Activated naive CD8-positive, alpha-beta T cell treated with anti-CD3 and anti-CD28 coated beads, Interleukin-2, amount 50 U/mL, for 24 hours (primary cell): Measurements from ENCODE around the gene KDM2A.
A peak's percentile ranks its signal among the peaks of the same experiment; 100 is the strongest.
"Not testable (repeated sequence)": the region's sequence is repeated elsewhere in the genome, so short reads cannot be mapped to it uniquely, and the experiment has no call there.

Source experiments
- ATAC-seq: fragments of 150-1000 bp; cut with Tn5 transposase; one replicate; pipeline ENCODE4 v1.10.0; 2021
- DNase-seq: peaks from one replicate; pipeline ENCODE4 v3.0.0; 2021
- H3K27ac Mint-ChIP-seq: one replicate; pipeline ENCODE4 v1.8.0; 2021; ENCODE audit warnings: mild to moderate bottlenecking, mixed read lengths
- H3K27me3 Mint-ChIP-seq: one replicate; pipeline ENCODE4 v1.8.0; 2021; ENCODE audit warnings: mixed read lengths
- H3K36me3 Mint-ChIP-seq: one replicate; pipeline ENCODE4 v1.8.0; 2021; ENCODE audit warnings: low read depth, mixed read lengths
- H3K4me1 Mint-ChIP-seq: one replicate; pipeline ENCODE4 v1.8.0; 2021; ENCODE audit warnings: mixed read lengths
- H3K4me3 Mint-ChIP-seq: one replicate; pipeline ENCODE4 v1.8.0; 2021; ENCODE audit warnings: mild to moderate bottlenecking, moderate library complexity, mixed read lengths
- H3K9me3 Mint-ChIP-seq: one replicate; pipeline ENCODE4 v1.8.0; 2021; ENCODE audit warnings: mixed read lengths

The KDM2A gene

DNA sequence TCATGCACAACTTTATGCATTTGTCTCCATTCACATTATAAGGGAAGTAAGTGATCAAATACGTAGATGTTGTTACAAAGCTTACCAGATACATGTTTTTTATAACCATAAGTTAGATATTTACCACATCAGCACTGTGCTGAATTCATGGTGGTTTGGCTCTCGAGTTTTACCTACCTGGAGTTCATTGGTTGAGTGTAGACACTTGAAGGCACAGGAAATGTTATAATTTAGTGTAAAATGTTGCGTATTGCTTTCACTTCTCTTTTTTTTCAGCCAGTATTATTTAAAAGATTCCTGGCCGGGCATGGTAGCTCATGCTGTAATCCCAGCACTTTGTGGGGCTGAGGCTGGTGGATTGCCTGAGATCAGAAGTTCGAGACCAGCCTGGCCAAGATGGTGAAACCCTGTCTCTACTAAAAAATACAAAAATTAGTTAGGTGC lies 94.1 kb downstream of the KDM2A start:
- H3K27me3 Mint-ChIP-seq = no peaks in the 10 kb centered on the region
- DNase-seq = no peak
- no peak overlapping the region for H3K27ac Mint-ChIP-seq
- peaks cover 35% of the 10 kb centered on the region for H3K36me3 Mint-ChIP-seq
- peaks cover 9% of the 10 kb centered on the region for H3K4me1 Mint-ChIP-seq
- no peaks in the 10 kb centered on the region for H3K9me3 Mint-ChIP-seq
- ATAC-seq = no peak
- H3K4me3 Mint-ChIP-seq = no peak overlapping the region

GRCh38 chr11:67227726-67228125 lies 108.7 kb downstream of the KDM2A start:
- peaks cover 33% of the 10 kb centered on the region for H3K36me3 Mint-ChIP-seq
- ATAC-seq (no peak), DNase-seq (no peak)
- H3K27ac Mint-ChIP-seq = no peak overlapping the region
- H3K4me1 Mint-ChIP-seq = peaks cover 5% of the 10 kb centered on the region
- no peaks in the 10 kb centered on the region for H3K9me3 Mint-ChIP-seq
- no peaks in the 10 kb centered on the region for H3K27me3 Mint-ChIP-seq
- H3K4me3 Mint-ChIP-seq = no peak overlapping the region

- Mint-ChIP-seq H3K9me3 (no peaks in the 10 kb centered on the region), H3K27ac (no peak overlapping the region), H3K36me3 (peaks cover 35% of the 10 kb centered on the region), H3K4me1 (peaks cover 15% of the 10 kb centered on the region), H3K27me3 (no peaks in the 10 kb centered on the region), H3K4me3 (no peak overlapping the region)
- DNase-seq (no peak), ATAC-seq (no peak)
Measured at GRCh38 chr11:67230406-67230805, 111.3 kb downstream of the KDM2A start.

DNA sequence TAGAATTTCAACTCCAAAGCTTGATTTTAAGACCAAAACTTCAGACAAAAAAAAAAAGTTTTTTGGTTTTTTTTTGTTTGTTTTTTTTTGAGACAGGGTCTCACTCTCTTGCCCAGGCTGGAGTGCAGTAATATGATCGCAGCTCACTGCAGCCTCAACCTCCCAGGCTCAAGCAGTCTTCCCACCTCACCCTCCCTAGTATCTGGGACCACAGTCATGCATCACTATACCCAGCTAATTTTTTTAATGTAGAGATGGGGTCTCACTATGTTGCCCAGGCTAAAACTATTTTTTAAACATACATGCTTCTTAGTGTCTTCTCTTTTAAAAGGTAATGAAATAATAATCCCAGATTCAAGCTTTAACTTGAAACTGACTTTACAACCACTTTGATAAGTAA lies 111.8 kb downstream of the KDM2A start:
- Mint-ChIP-seq H3K27me3 (no peaks in the 10 kb centered on the region), H3K36me3 (peaks cover 35% of the 10 kb centered on the region), H3K4me1 (peaks cover 15% of the 10 kb centered on the region), H3K9me3 (no peaks in the 10 kb centered on the region), H3K27ac (no peak overlapping the region), H3K4me3 (no peak overlapping the region)
- DNase-seq (no peak), ATAC-seq (no peak)

GRCh38 chr11:67233584-67234190 lies 114.6 kb downstream of the KDM2A start:
- no peaks in the 10 kb centered on the region for H3K9me3 Mint-ChIP-seq
- DNase-seq (no peak), ATAC-seq (no peak)
- peaks cover 17% of the 10 kb centered on the region for H3K4me1 Mint-ChIP-seq
- no peaks in the 10 kb centered on the region for H3K27me3 Mint-ChIP-seq
- no peak overlapping the region for H3K27ac Mint-ChIP-seq
- H3K36me3 Mint-ChIP-seq = peaks cover 22% of the 10 kb centered on the region
- no peak overlapping the region for H3K4me3 Mint-ChIP-seq

GRCh38 chr11:67234571-67234970 lies 115.5 kb downstream of the KDM2A start:
- not testable (repeated sequence) for DNase-seq, ATAC-seq, H3K27me3 Mint-ChIP-seq, H3K27ac Mint-ChIP-seq, H3K9me3 Mint-ChIP-seq, H3K4me3 Mint-ChIP-seq
- peaks cover 26% of the 10 kb centered on the region for H3K4me1 Mint-ChIP-seq
- peaks cover 15% of the 10 kb centered on the region for H3K36me3 Mint-ChIP-seq

DNA sequence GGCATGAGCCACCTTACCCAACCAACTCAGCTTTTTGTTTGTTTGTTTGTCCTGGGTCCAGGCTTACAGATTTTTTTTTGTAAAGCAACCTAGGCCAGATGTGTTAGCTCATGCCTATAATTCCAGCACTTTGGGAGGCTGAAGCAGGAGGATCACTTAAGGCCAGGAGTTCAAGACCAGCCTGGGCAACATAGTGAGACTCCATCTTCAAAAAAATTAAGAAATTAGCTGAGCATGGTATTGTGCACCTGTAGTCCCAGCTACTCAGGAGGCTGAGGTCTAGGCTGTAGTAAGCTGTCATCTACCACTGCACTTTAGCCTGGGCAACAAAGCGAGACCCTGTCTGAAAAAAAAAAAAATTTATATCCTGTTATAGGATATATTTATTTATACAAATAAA lies 118.5 kb downstream of the KDM2A start:
- Mint-ChIP-seq H3K27me3 (no peaks in the 10 kb centered on the region), H3K36me3 (peaks cover 22% of the 10 kb centered on the region), H3K9me3 (no peaks in the 10 kb centered on the region), H3K4me3 (no peak overlapping the region), H3K4me1 (peaks cover 36% of the 10 kb centered on the region), H3K27ac (no peak overlapping the region)
- ATAC-seq (no peak), DNase-seq (no peak)

DNA sequence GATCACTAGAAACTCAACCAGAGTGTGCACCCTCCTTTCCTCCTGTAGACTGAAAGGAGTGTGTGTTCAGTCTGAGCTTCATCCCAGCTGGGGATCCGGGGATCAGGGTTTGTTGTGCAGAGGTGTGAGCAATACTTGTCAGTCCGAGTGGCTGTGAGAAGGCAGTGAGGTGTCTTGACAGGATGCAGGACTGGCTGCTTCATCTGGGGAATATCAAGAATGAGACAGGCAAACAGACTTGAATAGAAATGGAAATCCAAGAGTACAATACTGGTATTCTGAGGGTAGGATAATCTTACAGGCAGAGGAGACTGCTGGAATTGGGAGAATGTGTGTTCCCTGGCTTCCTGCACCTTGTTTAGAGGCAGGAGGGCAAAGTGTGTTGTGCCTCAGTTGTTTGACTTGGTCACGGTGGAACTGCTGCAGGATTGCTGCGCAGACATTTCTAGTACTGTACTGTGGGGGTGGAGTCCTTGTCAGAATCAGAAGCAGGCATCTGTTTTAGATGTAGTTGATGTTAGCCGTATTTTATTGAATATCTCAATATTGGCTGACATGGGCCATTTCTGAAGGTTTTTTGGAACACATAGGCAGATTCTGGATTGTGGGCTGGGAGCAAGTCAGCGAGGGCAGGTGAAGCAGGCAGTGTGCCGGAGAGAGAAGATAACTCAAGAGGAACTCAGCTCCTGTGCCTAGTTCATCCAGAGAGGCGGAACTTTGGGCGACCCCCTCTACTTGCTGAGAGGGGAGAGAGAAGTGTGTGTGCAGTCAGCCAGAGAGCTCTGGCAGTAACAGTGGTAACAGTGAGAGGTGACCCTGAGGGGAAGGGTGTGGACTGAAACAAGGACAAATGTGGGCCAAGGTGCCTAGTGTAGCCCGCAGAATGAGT lies 120.1 kb downstream of the KDM2A start:
- no peak for DNase-seq
- H3K36me3 Mint-ChIP-seq = peaks cover 36% of the 10 kb centered on the region
- no peak for ATAC-seq
- H3K4me1 Mint-ChIP-seq = peaks cover 45% of the 10 kb centered on the region
- no peaks in the 10 kb centered on the region for H3K9me3 Mint-ChIP-seq
- no peaks in the 10 kb centered on the region for H3K27me3 Mint-ChIP-seq
- peak overlapping the region; percentile 96 for H3K4me3 Mint-ChIP-seq
- peak overlapping the region; percentile 99 for H3K27ac Mint-ChIP-seq

- DNase-seq = peak; percentile 93
- ATAC-seq = peak; percentile 95
- Mint-ChIP-seq H3K9me3 (no peaks in the 10 kb centered on the region), H3K27ac (peak overlapping the region; percentile 99), H3K36me3 (peaks cover 39% of the 10 kb centered on the region), H3K4me1 (peaks cover 43% of the 10 kb centered on the region), H3K4me3 (peak overlapping the region; percentile 96), H3K27me3 (no peaks in the 10 kb centered on the region)
Measured at GRCh38 chr11:67239783-67240575, 120.9 kb downstream of the KDM2A start.

DNA sequence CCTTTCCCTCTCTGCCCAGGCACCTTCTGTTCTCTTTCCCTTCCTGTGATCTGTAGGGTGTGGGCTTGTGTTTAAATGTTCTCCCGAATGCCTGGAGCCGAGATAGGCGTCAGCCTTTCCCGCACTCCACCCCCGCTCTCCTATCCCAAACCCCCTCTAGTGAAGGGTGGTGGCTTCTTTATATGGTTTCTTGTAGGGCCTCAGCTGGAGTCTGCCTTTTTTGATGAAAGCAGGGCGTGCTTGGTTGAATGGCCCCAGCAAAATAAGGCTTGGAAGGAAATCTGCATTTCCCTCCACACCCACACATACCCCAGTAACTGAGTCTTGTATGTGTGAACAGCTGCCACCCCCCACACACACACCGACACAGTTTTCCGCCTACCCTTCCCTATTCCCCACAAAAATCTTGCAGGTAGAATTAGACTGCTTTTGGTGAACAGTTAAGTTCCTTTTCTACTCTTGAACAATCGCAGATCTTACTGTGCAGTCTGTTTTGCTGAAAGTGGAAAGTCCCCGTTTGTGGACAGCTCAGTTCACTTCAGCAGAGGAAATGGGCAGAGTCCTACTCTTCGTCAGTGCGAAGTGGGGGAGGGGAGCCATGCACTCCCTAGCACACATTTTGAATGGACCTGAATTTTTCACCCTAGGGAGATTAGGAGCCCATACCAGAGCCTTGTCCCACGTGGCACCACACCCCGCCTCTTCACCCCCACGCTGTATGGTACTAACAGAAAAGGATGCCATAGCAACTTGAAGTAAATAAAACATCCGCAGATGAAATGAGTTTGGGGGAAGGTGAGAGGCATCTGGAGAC lies 121.7 kb downstream of the KDM2A start:
- H3K4me3 Mint-ChIP-seq = peak overlapping the region; percentile 96
- DNase-seq (peak; percentile 84), ATAC-seq (peak; percentile 41)
- peaks cover 44% of the 10 kb centered on the region for H3K4me1 Mint-ChIP-seq
- peak overlapping the region; percentile 99 for H3K27ac Mint-ChIP-seq
- H3K27me3 Mint-ChIP-seq = no peaks in the 10 kb centered on the region
- H3K9me3 Mint-ChIP-seq = no peaks in the 10 kb centered on the region
- H3K36me3 Mint-ChIP-seq = peaks cover 46% of the 10 kb centered on the region

DNA sequence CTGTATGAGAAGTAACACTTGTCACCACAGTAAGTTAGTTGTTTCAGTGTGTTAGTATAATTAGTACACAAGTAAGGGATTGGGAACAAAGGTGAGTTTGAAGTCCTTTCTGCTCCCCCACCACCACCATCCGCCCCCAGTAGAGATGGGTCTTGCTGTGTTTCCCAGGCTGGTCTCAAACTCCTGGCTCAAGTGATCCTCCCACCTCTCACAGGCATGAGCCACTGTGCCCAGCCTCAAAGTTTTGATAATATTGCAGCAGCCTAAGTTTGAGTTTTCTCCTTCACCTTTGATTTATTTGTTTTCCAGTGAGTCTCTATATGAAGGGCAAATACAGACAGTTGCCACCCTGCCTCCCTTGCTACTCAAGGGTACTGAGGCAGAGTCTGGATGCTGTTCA lies 123.5 kb downstream of the KDM2A start:
- no peak for ATAC-seq
- H3K27ac Mint-ChIP-seq = peak overlapping the region; percentile 99
- no peaks in the 10 kb centered on the region for H3K9me3 Mint-ChIP-seq
- peak overlapping the region; percentile 96 for H3K4me3 Mint-ChIP-seq
- DNase-seq = no peak
- no peaks in the 10 kb centered on the region for H3K27me3 Mint-ChIP-seq
- peaks cover 46% of the 10 kb centered on the region for H3K4me1 Mint-ChIP-seq
- peaks cover 58% of the 10 kb centered on the region for H3K36me3 Mint-ChIP-seq

GRCh38 chr11:67243051-67243450 lies 124.0 kb downstream of the KDM2A start:
- Mint-ChIP-seq H3K27ac (peak overlapping the region; percentile 99), H3K4me3 (peak overlapping the region; percentile 96), H3K36me3 (peaks cover 63% of the 10 kb centered on the region), H3K4me1 (peaks cover 46% of the 10 kb centered on the region), H3K9me3 (no peaks in the 10 kb centered on the region), H3K27me3 (no peaks in the 10 kb centered on the region)
- DNase-seq = no peak
- no peak for ATAC-seq

DNA sequence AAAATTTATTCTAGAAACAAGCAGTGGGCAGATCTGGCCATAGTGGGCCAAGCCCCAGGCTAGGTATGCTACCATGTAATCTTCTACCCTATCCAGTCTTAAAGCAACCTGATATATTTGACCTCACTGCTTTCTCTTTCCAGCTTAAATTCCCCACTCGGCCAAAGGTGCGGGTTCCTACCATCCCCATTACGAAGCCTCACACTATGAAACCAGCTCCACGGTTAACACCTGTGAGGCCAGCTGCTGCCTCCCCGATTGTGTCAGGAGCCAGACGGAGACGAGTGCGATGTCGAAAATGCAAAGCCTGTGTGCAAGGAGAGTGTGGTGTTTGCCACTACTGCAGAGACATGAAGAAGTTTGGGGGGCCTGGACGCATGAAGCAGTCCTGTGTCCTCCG lies 126.0 kb downstream of the KDM2A start:
- Mint-ChIP-seq H3K27me3 (no peaks in the 10 kb centered on the region), H3K9me3 (no peaks in the 10 kb centered on the region), H3K4me1 (peaks cover 41% of the 10 kb centered on the region), H3K4me3 (no peak overlapping the region), H3K27ac (peak overlapping the region; percentile 11), H3K36me3 (peaks cover 80% of the 10 kb centered on the region)
- ATAC-seq (no peak), DNase-seq (no peak)

DNA sequence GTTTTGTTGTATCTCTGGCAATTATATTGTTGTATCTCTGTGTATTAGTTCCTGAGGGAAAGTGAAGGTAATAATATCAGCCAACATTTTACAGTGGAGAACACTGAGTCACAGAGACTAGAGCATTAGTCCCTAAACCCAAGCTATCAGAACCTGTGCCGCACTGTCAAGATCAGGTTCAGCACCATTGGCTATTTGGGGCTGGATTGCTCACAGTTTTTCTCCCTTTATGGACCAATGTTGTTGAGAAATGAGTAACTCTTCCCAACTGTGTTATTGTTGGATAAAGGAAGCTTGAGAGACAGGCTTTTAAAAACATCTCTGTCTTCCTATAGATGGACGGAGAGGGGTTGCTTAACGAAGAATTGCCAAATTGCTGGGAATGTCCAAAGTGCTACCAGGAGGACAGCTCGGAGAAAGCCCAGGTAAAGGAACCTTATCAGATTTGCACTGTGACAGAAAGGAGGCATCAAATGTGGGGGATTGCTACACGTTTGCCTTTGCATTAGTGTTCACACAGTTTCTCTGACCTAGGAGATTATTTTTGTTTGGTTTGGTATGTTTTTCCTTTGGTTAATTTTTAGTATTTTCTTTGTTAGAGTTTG lies 129.0 kb downstream of the KDM2A start:
- Mint-ChIP-seq H3K9me3 (no peaks in the 10 kb centered on the region), H3K27me3 (no peaks in the 10 kb centered on the region), H3K4me3 (no peak overlapping the region), H3K4me1 (peaks cover 38% of the 10 kb centered on the region), H3K36me3 (peaks cover 80% of the 10 kb centered on the region), H3K27ac (no peak overlapping the region)
- ATAC-seq (no peak), DNase-seq (no peak)
